Stimulated activated CD4-positive, alpha-beta T cell treated with anti-CD3 and anti-CD28 coated beads, Interleukin-2, amount 100 ng/mL, for 48 hours (primary cell): Measurements from ENCODE around the gene KIF7.
"Not testable (repeated sequence)": the region's sequence is repeated elsewhere in the genome, so short reads cannot be mapped to it uniquely, and the experiment has no call there.

ENCODE experiments used
- DNase-seq, 2 donors: peaks; one replicate each; pipeline ENCODE4 v3.0.0-alpha.2; 2020

The KIF7 gene

DNA sequence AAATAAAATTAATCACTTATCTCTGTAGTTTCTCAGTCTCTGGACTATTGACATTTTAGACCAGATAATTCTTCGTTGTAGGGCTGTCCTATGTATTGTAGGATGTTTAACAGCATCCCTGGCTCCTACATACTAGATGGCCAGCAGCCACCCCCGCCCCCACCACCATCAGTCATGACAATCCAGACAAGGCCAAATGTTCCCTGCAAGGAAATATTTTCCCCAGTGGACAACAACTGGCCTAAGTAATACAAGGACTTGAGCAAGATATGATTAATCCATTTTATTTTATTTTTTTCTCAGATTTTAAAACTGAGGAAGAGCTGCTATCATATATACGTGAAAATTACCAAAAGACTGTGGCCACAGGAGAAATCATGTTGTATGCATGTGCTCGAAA is 56.2 kb downstream of the KIF7 start:
- DNase-seq, result no peak

DNA sequence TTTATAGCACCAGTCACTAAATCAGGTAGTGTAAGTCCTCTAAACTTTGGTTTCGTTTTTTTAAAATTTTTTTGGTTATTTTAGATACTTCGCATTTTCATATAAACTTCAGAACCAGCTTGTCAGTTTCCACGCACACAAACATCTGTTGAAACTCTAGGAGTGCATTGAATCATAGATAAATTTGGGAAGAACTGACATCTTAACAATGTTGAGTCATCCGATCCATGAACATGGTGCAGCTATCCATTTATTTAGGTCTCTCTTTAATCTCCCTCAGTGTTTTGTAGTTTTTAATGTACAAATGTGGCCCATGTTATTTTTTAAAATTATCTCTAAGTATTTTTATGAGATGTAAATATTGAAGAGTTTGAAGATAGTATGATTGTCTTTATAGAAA is 62.2 kb downstream of the KIF7 start:
- DNase-seq, result no peak

DNA sequence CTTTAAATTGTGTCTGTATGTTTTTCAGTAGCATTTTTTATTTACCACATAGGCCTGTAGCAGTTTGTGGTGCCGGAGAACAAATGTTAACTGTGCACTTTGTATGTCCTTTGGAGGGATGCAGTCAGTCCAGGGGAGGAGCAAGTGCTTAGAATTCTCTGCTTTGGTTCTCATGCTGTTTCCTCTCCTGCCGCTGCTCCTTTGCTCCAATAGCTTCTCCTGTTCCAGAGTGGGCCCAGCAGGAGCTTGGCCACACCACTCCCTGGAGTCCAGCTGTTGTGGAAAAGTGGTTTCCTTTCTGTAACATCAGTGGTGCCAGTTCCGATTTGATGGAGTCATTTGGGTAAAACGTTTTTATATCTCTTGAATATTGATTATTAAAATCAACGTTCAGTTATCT is 63.4 kb downstream of the KIF7 start:
- DNase-seq, result no peak

GRCh38 chr15:89587955-89588354 is 67.3 kb downstream of the KIF7 start:
- no peak for DNase-seq

GRCh38 chr15:89586651-89587050 is 68.6 kb downstream of the KIF7 start:
- DNase-seq, result no peak

- not testable (repeated sequence) for DNase-seq
Measured at GRCh38 chr15:89580747-89581146, 74.5 kb downstream of the KIF7 start.

DNA sequence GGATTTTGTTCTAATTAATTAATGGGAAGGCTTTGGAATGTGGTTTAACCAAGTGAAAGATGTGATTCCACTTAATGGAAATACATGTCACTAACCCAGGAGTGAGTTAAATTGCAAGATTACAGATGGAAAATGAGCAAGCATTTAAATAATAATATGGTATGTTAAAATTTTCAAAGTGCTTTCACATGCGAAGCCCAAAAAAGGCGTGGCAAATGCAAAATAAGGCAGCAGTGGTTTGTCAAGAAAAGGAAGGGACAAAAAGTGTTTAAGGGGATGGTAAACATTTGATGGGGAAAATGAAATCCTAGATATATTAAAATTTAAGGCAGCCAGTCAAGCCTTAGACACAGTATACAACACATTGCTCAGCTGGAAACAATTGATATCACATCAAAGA is 77.1 kb downstream of the KIF7 start:
- DNase-seq, result no peak
